HG02943 (cell line): ENCODE data around the gene BCL2A1.
A peak's percentile ranks its signal among the peaks of the same experiment; 100 is the strongest.
"Not testable (repeated sequence)": the region's sequence is repeated elsewhere in the genome, so short reads cannot be mapped to it uniquely, and the experiment has no call there.

Source experiments
- ATAC-seq: cut with Tn5 transposase; IDR thresholded peaks from one replicate; pipeline ENCODE4 v1.9.1; 2021; ENCODE audit warnings: mild to moderate bottlenecking, low read depth, moderate library complexity; ENCODE audit not compliant: unreplicated experiment

BCL2A1 gene

GRCh38 chr15:79964232-79964805 lies 6.7 kb downstream of the BCL2A1 start:
- ATAC-seq = no peak

DNA sequence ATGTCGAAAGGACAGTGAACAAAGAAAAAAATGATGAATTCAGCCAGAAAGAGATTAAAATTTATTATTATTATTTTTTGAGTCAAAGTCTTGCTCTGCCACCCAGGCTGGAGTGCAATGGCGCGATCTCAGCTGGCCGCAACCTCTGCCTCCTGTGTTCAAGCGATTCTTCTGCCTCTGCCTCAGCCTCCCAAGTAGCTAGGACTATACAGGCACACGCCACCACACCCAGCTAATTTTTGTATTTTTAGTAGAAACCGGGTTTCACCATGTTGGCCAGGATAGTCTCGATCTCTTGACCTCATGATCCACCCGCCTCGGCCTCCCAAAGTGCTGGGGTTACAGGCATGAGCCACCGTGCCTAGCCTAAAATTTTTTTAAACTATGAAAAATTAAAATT lies 8.1 kb downstream of the BCL2A1 start:
- not testable (repeated sequence) for ATAC-seq

DNA sequence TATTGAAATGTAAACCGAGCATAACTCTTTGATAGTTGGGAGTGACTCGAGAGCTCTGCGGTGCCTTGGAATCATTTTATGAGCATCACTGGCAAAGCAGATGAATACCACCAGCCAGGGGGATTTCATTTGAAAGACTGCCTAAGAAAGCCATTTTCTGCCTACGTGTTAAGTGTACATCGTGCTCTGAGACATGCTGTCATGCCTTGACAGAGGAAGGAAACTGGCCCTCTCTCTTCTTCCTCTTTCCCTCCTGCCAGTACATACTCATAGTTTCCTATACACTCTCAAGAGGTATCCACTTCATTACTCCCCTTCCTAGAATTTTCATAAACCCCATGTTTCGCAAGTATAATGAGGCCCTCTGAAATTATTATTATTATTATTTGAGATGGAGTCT lies 8.8 kb downstream of the BCL2A1 start:
- ATAC-seq = no peak

- no peak for ATAC-seq
Measured at GRCh38 chr15:79960502-79961212, 10.3 kb downstream of the BCL2A1 start.

- ATAC-seq = no peak
Measured at GRCh38 chr15:79957741-79958140, 13.3 kb downstream of the BCL2A1 start.

- no peak for ATAC-seq
Measured at GRCh38 chr15:79956354-79956939, 14.5 kb downstream of the BCL2A1 start.

- ATAC-seq = no peak
Measured at GRCh38 chr15:79954661-79955060, 16.3 kb downstream of the BCL2A1 start.

DNA sequence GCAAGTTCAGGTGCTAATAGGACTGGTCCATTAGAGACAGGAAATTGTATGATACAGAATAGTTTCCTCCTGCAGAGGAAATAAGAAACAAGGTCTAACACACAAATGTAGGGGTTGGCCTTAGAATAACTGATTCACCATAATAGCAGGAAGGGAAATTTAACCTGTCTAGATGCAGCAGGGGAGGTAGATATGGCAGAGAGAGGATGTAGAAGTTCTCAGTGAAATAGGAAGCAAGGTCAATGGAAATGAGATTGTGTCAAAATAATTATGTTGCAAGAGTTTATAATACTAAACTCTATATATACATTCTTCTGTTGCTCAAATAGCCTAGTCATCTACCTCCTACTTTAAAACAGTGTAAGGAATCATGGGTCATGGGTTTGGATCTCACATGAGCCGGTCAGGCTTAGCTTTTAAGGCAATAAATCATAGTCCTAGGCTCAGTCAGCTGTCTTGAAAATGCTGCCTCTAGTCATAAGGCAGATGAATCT lies 17.0 kb downstream of the BCL2A1 start:
- ATAC-seq = no peak

DNA sequence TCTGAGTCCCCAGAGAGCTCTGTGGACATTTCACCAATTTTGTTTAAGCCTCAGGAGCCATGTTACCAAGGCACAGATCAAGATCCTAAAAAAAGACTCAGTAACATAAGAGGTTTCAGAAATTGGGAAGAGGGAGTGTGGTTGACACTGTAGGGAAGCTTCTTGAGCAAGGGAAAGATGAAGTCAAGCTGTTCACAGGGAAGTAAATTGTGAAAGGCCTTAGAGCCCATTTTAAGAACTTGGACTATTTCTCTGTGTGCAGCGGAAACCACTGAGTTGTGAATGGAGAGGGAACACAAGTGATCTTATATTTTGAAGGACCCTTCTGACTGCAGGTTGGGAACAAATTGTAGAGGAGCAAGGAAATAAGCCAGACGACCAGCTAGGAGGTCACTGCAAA lies 18.7 kb downstream of the BCL2A1 start:
- ATAC-seq = no peak

DNA sequence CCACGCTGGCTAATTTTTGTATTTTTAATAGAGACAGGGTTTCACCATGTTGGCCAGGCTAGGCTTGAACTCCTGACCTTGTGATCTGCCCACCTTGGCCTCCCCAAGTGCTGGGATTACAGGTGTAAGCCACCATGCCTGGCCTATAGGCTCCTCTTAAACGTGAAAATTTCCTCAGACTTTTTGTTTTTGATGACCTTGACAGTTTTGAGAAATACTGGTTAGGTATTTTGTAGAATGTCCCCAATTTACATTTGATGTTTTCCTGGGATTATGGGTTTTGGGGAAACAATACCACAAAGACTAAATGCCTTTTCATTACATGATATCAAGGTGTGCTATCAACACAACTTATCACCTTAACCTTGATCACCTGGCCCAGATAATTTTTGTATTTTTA lies 20.7 kb downstream of the BCL2A1 start:
- no peak for ATAC-seq

GRCh38 chr15:79948761-79949160 lies 22.2 kb downstream of the BCL2A1 start:
- ATAC-seq = no peak

GRCh38 chr15:79948095-79948695 lies 22.8 kb downstream of the BCL2A1 start:
- no peak for ATAC-seq

DNA sequence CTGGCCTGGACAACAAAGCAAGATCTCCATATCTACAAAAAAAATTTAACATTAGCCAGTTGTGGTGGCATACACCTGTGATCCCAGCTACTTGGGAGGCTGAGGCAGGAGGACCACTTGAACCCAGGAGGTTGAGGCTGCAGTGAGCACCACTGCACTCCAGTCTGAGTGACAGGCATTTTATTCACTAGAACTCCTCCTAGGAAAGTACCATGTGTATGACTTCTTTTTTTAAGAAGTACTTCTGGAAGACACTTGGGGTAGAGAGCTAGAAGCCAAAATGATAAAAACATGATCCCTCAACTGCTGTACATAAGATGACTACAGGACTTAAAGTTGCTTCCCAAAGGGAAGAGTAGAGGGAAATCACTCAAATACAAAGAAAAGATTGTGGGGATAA lies 24.0 kb downstream of the BCL2A1 start:
- no peak for ATAC-seq

- no peak for ATAC-seq
Measured at GRCh38 chr15:79944622-79945021, 26.4 kb downstream of the BCL2A1 start.

DNA sequence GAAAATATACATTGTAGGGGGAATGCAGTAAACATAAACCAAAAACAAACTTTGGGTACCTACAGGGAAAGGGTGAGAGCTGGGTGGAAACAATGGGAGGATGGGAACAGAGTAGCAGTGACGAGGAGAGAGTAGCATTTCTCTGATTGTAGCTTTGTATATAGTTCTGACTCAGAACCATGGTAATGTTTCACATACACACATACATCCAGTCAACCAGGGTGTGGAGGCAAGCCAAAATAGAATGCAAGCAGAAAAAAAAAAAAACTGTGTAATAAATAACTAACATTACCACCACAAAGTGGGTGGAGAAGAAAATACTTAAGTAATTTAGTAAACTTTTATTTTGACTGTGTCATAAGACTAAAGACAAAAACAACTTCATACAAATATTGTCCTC lies 27.2 kb downstream of the BCL2A1 start:
- ATAC-seq = peak; percentile 61

DNA sequence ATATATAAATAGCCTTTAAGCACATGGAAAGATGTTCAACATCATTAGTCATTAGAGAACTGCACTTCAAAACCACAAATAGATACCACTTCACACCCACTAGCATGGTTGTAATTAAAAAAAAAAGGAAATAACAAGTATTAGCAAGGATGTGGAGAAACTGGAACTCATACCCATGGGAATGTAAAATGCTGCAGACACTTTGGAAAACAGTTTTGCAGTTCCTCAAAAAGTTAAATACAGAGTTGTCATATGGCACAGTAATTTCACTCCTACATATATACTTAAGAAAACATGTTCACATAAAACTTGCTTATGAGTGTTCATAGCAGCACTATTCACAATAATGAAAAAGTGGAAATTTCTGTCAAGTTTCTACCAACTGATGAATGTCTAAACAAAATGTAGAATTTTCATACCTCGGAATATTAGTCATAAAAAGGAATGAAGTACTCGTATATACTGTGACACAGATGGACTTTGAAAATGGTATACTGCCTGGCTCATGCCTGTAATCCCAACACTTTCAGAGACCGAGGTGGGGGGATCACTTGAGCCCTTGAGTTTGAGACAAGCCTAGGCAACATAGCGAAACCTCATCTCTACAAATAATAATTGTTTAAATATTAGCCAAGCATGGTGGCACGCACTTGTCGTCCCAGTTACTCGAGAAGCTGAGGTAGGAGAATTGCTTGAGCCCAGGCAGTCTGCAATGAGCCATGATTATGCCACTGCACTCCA lies 28.1 kb downstream of the BCL2A1 start:
- ATAC-seq = no peak

DNA sequence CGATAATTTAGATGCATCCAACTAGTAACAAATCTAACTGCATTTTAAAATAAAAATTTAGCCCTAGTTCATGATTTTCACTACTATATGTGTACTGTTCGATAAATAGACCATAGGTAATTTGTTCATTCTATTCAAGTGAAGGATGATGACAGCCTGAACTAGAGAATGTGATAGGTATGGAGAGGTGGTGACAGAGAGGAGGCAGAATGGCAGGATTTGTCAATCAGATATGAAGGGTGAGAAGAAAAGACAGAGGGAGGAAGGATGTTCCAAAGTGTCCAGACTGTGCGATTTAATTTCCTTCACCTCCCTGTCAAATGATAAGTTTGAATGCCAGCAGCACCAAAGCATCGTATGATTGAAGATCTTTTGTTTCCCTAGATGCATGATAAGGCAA lies 31.6 kb downstream of the BCL2A1 start:
- ATAC-seq = no peak

DNA sequence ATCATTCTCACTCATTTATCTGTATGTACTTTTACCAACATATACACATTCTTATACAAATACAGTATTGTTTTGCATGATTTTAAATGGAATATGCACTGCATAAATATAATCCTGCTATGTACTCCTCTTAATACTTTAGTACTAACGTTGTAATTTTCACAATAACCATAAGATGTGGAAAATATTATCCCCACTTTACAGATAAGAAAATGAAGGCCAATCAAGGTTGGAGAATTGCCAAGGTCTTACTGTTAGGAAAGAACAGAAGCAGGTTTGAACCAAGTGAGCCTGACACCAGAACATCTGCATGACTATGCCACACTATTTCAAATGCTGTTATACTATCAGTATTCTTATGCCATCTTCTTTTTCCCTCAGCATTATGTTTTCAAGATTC lies 32.9 kb downstream of the BCL2A1 start:
- ATAC-seq = no peak

DNA sequence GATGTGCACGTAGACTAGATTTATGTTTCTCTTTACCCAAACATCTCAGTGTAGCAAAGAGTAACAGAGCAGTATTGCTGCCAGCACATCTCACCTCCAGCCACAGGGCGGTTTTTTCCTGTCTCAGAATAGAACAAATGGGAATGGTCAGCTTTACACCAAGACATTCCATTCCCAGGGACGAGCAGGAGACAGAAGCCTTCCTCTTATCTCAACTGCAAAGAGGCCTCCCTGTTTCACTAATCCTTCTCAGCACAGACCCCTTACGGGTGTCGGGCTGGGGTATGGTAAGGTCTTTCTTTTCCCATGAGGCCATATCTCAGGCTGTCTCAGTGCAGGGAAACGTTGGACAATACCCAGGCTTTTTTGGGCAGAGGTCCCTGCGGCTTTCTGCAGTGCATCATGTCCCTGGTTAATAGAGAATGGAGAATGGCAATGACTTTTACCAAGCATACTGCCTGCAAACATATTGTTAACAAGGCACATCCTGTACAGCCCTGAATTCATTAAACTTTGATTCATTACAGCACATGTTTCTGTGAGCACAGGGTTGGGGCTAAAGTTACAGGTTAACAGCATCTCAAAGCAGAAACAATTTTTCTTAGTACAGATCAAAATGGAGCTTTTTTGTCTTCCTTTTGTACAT lies 35.3 kb downstream of the BCL2A1 start:
- ATAC-seq = not testable (repeated sequence)

DNA sequence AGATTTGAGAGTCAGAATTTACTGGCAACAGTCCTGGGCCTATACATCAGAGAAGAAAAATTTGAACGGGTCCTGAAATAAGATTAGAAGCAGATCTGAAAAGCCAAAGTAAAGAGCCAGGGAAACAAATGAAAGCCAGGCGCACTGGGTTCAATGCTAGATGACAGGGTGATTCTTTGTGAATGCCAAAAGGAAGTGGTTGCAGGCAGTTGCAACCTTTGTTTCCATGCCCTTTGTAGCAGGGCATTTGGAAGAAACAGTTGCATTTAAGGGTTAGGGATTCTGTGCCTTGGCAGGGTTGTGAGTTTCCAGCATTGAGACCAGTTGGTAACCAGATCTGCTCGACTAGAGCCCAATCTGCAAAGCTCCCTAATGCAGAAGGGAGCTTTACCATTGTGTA lies 37.8 kb downstream of the BCL2A1 start:
- ATAC-seq = no peak
